Lower leg skin (tissue), 4 donors: ENCODE data around the gene LBHD2. TPM values are rescaled to one million over a fixed set of nuclear protein-coding genes. Genes with fewer than 3 reads are reported as not detected.

Experiments
- DNase-seq, 2 donors: peaks; one replicate each; pipeline ENCODE4 v3.0.0-alpha.2; 2019; ENCODE audit warnings: low spot score in 2 of 2
- H3K4me3 ChIP-seq: fragments of 200-600 bp; sonication (generic); 2 replicates; pipeline ENCODE4 v1.5.1; 2017; ENCODE audit warnings: mild to moderate bottlenecking, low read depth; ENCODE audit not compliant: poor library complexity, severe bottlenecking
- POLR2A ChIP-seq, 2 donors: fragments of 450-650 bp; IDR thresholded peaks; one replicate each; pipeline ENCODE4 v1.6.1; 2016 to 2017; ENCODE audit warnings: antibody characterized with exemption in 2 of 2, mild to moderate bottlenecking in 1 of 2, moderate library complexity in 1 of 2
- WGBS, 2 donors: methylation state at CpG; one replicate each; pipeline ENCODE4 v1.1.5; 2018; 5-methylcytosine and 5-hydroxymethylcytosine counted together
- intact Hi-C: fragments of 100-400 bp; cut with DNase I; formaldehyde crosslinking; loops from one replicate; pipeline ENCODE4 v1.15.0; 2023; ENCODE audit warnings: low total_unique reads
- total RNA-seq, 4 donors: library from RNA; depleted of rRNA; stranded (reverse); fragments of >200 nt; gene quantifications; one replicate each; pipeline ENCODE4 v1.1.0, GENCODE V29; 2016
- TF ChIP-seq, protein P1 (sequence below), 3 donors: fragments of 450-650 bp; IDR thresholded peaks; one replicate each; pipeline ENCODE4 v1.5.1; 2016; ENCODE audit warnings: antibody characterized with exemption in 3 of 3, mild to moderate bottlenecking in 3 of 3, moderate library complexity in 2 of 3

Gene LBHD2
- total RNA-seq, 4 donors from 2014 or later, result not detected

DNA sequence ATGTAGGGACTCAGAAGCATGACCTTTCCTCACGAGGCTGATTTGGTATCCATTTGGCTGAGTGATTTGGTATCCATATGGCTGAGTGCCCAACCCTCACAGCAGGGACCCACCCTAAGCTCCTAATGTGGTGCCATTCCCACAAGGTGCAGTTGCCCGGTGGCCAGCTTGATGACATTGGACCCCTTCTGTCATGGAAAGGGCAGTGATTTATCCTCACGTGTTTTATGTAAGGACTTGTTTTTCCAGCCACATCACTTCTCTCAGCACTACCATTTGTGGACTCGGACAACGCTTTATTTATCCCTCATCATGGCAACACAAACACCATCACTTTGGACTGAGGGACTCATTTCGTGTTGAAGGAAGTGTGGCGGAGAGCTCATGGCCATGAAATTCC, 18.1 kb upstream of the LBHD2 start:
- intact Hi-C loops, result no loop called here
- DNase-seq, result no peak
- H3K4me3 ChIP-seq, result no peak overlapping the region
- 73 to 82% methylated on average over 7 of the region's 7 CpGs for WGBS, 2 donors
- TF ChIP-seq POLR2A (IDR thresholded peaks at IDR 0.05), result no peak
- TF ChIP-seq, protein P1, sequence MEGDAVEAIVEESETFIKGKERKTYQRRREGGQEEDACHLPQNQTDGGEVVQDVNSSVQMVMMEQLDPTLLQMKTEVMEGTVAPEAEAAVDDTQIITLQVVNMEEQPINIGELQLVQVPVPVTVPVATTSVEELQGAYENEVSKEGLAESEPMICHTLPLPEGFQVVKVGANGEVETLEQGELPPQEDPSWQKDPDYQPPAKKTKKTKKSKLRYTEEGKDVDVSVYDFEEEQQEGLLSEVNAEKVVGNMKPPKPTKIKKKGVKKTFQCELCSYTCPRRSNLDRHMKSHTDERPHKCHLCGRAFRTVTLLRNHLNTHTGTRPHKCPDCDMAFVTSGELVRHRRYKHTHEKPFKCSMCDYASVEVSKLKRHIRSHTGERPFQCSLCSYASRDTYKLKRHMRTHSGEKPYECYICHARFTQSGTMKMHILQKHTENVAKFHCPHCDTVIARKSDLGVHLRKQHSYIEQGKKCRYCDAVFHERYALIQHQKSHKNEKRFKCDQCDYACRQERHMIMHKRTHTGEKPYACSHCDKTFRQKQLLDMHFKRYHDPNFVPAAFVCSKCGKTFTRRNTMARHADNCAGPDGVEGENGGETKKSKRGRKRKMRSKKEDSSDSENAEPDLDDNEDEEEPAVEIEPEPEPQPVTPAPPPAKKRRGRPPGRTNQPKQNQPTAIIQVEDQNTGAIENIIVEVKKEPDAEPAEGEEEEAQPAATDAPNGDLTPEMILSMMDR (IDR thresholded peaks at IDR 0.05), result no peak

DNA sequence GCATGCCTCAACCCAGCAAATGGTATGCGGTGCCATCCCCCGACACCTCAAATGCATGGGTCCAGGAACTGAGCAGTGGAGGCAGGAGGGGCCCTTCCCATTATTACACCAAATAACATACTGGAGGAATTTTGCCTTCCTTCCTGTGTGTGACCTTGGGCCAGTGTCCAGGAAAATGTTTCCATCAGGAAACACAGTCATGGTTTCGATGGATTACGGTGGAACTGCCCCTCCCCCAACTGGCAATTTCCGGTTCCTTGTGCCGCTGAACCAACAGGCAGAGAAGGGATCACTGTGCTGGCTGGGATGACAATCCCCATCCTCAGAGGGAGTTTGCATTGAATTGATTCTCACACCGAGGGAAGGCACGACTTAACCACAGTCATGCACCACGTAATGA, 17.6 kb upstream of the LBHD2 start:
- intact Hi-C loops, result no loop called here
- DNase-seq, result no peak
- WGBS, 2 donors, result 78 to 79% methylated on average over 9 of the region's 9 CpGs

DNA sequence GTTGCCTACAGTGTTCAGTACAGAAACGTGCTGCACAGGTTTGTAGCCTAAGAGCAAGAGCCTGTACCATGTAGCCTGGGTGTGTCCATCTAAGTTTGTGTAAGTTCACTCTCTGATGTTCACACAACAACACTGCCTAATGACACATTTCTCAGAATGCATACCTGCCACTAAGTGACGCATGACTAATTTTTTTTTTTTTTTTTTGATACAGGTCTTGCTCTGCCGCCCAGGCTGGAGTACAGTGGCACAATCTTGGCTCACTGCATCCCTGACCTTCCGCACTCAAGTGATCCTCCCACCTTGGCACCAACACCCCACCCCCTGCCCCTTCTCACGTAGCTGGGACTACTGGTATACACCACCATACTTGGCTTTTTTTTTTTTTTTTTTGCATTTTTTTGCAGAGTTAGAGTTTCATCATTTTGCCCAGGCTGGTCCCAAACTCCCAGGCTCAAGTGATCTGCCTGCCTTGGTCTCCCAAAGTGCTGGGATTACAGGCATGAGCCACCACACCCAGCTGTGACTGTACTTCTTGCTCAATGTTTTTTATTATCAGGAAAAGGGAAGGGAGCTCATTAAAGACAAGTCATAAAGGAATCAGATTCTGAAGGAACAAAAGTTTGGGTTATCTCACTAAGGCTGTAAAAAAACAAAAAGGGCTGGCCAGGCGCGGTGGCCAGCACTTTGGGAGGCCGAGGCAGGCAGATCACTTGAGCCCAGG, 16.6 kb upstream of the LBHD2 start:
- H3K4me3 ChIP-seq, result no peak overlapping the region
- 30 to 35% methylated on average over 8 of the region's 8 CpGs for WGBS, 2 donors
- intact Hi-C loops, result no loop called here
- TF ChIP-seq, protein P1 (IDR thresholded peaks at IDR 0.05), result no peak
- TF ChIP-seq POLR2A (IDR thresholded peaks at IDR 0.05), result no peak
- DNase-seq, result no peak

More for the DNA sequence above, 17.6 kb upstream of the LBHD2 start:
- no peak overlapping the region for H3K4me3 ChIP-seq
- TF ChIP-seq, protein P1 (IDR thresholded peaks at IDR 0.05), result no peak
- TF ChIP-seq POLR2A (IDR thresholded peaks at IDR 0.05), result no peak

DNA sequence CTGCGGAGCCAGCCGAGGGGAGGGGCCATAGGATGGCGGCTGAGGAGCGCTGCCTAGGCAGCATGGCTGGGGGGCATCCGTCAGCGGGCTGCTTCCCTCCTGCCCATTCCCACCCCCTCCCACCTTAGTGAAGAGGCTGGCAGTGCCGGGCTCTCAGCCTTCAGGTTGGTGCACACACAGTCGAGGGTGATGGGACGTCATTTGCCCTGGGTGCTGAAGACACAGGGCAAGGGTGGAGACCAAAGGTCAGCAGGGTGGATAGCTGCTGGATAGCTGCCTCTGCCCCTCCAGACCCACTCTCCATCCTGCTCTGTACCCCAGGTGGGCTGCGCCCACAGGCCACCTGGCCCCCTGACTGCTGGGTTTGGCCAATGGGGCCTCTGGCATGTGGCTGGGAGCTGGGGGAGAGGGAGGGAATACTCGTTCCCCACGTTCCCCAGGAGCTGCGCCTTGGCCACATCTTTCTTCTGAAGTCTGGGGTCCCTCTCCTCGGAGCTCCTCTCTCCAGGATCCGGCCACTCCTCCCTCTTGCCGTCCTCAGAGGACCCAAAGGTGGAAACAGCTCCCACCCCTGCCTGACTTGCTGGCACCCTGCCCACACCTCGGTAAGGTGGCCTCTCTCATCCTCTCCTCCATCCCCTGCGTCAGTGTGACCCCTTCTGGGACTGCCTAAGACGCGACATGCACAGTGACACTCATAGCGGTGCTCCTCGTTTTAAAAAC, 15.5 kb upstream of the LBHD2 start:
- no peak overlapping the region for H3K4me3 ChIP-seq
- intact Hi-C loops, result no loop called here
- TF ChIP-seq POLR2A (IDR thresholded peaks at IDR 0.05), result no peak
- TF ChIP-seq, protein P1 (IDR thresholded peaks at IDR 0.05), result no peak
- WGBS, 2 donors, result 66 to 73% methylated on average over 20 to 22 of the region's 22 CpGs
- no peak for DNase-seq

DNA sequence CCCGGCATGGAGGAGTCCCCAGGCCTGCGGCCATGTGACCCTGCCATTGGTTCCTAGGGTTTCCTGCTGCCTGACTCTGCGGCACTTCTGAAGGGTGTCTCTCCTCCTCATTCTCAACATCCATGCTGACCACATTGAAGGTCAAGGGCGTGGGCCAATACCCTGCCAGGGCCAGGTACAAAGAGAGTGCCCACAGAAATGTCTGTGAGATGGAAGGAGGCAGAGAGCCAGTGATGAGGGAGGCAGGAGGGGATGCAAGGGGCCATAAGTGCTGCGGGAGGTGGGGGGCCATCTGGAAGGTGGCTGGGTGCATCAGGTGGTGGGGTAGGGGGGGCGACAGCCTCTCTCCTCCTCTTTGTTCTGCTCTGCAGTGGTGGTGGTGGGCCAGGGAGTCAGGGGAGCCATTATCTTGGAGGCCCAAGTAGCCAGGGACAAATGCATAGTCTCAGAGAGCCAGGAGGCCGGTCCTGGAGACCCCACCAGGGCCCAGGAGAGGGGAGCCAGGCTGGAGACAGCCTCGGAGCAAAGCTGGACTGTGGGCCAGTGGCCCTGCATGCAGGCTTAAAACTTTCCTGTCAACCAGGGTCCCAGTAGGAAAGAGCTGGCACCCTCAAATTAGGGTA, 13.6 kb upstream of the LBHD2 start:
- no peak for DNase-seq
- TF ChIP-seq, protein P1 (IDR thresholded peaks at IDR 0.05), result no peak
- no peak for TF ChIP-seq POLR2A (IDR thresholded peaks at IDR 0.05)
- no peak overlapping the region for H3K4me3 ChIP-seq
- intact Hi-C loops, result no loop called here
- WGBS, 2 donors, result 92 to 93% methylated on average over 8 of the region's 8 CpGs
